HG03139 (cell line): ENCODE results near the gene AACS.
"Not testable (repeated sequence)": the region's sequence is repeated elsewhere in the genome, so short reads cannot be mapped to it uniquely, and the experiment has no call there.

Experiments used
- ATAC-seq: cut with Tn5 transposase; IDR thresholded peaks from one replicate; pipeline ENCODE4 v1.9.1; 2021; ENCODE audit not compliant: unreplicated experiment

The AACS gene

GRCh38 chr12:125121106-125121505, 55.9 kb downstream of the AACS start:
- no peak for ATAC-seq

- no peak for ATAC-seq
Observed at GRCh38 chr12:125122668-125123067, 57.4 kb downstream of the AACS start.

- ATAC-seq: no peak
Observed at GRCh38 chr12:125124320-125124966, 59.2 kb downstream of the AACS start.

- ATAC-seq: no peak
Observed at GRCh38 chr12:125125271-125125670, 60.0 kb downstream of the AACS start.

GRCh38 chr12:125128439-125129178, 63.4 kb downstream of the AACS start:
- no peak for ATAC-seq

- no peak for ATAC-seq
Observed at GRCh38 chr12:125129179-125129571, 63.9 kb downstream of the AACS start.

- ATAC-seq: no peak
Observed at GRCh38 chr12:125129591-125130255, 64.5 kb downstream of the AACS start.

- no peak for ATAC-seq
Observed at GRCh38 chr12:125131958-125132357, 66.7 kb downstream of the AACS start.

GRCh38 chr12:125132698-125133400, 67.6 kb downstream of the AACS start:
- ATAC-seq: no peak

- ATAC-seq: no peak
Observed at GRCh38 chr12:125133616-125134015, 68.4 kb downstream of the AACS start.

- no peak for ATAC-seq
Observed at GRCh38 chr12:125134576-125134975, 69.3 kb downstream of the AACS start.

GRCh38 chr12:125135906-125136305, 70.7 kb downstream of the AACS start:
- ATAC-seq: no peak

- ATAC-seq: no peak
Observed at GRCh38 chr12:125136702-125137101, 71.5 kb downstream of the AACS start.

- ATAC-seq: no peak
Observed at GRCh38 chr12:125137766-125138344, 72.6 kb downstream of the AACS start.

- no peak for ATAC-seq
Observed at GRCh38 chr12:125140279-125141209, 75.3 kb downstream of the AACS start.

- not testable (repeated sequence) for ATAC-seq
Observed at GRCh38 chr12:125141210-125141573, 76.0 kb downstream of the AACS start.

GRCh38 chr12:125142601-125143000, 77.4 kb downstream of the AACS start:
- no peak for ATAC-seq

- no peak for ATAC-seq
Observed at GRCh38 chr12:125143491-125143890, 78.3 kb downstream of the AACS start.

GRCh38 chr12:125145196-125145595, 80.0 kb downstream of the AACS start:
- ATAC-seq: no peak

GRCh38 chr12:125148316-125148715, 83.1 kb downstream of the AACS start:
- no peak for ATAC-seq
